Measurements from ENCODE around the gene CELA3A.
"Not testable (repeated sequence)": the region's sequence is repeated elsewhere in the genome, so short reads cannot be mapped to it uniquely, and the experiment has no call there.

The CELA3A gene

GRCh38 chr1:22007262-22007661 lies 5.8 kb downstream of the CELA3A start:
- not testable (repeated sequence) for FAIRE-seq; DNase-seq (ENCODE audit: insufficient read length, low spot score)

DNA sequence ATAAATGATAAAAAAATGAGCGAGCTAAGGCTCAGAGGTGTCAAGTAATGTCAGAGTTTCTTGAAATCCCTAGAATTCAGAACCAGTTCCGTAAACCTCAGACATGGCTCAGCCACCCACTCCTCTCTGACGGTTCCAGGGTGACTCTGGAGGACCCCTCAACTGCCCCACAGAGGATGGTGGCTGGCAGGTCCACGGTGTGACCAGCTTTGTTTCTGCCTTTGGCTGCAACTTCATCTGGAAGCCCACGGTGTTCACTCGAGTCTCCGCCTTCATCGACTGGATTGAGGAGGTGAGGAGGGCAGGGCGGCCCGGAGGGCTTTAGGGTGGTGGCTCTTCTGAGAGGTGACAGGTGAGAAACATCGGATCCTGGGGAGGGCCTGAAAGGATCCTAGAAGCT lies 8.1 kb downstream of the CELA3A start:
- not testable (repeated sequence) for DNase-seq (ENCODE audit: insufficient read length, low spot score); FAIRE-seq

DNA sequence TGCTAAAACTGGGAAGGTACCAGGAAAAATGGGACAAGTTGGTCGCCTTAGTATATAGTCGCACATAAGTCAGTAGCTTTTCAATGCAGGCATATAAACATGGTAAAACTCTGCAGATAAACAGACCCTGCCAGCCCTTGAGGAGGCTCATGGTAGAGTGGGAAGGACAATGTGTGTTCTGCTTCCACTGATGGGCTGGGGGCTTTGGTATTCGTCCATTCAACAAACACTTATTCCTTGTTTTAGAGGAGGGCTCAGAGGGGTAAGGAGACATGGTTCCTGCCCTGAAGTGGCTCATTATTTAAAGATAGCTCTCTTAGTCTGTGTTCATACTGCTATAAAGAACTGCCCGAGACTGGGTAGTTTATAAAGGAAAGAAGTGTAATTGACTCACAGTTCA lies 11.3 kb downstream of the CELA3A start:
- not testable (repeated sequence) for FAIRE-seq; DNase-seq (ENCODE audit: insufficient read length, low spot score)

- not testable (repeated sequence) for FAIRE-seq
These were observed 13.2 kb downstream of the CELA3A start for GRCh38 chr1:22014575-22015206.

DNA sequence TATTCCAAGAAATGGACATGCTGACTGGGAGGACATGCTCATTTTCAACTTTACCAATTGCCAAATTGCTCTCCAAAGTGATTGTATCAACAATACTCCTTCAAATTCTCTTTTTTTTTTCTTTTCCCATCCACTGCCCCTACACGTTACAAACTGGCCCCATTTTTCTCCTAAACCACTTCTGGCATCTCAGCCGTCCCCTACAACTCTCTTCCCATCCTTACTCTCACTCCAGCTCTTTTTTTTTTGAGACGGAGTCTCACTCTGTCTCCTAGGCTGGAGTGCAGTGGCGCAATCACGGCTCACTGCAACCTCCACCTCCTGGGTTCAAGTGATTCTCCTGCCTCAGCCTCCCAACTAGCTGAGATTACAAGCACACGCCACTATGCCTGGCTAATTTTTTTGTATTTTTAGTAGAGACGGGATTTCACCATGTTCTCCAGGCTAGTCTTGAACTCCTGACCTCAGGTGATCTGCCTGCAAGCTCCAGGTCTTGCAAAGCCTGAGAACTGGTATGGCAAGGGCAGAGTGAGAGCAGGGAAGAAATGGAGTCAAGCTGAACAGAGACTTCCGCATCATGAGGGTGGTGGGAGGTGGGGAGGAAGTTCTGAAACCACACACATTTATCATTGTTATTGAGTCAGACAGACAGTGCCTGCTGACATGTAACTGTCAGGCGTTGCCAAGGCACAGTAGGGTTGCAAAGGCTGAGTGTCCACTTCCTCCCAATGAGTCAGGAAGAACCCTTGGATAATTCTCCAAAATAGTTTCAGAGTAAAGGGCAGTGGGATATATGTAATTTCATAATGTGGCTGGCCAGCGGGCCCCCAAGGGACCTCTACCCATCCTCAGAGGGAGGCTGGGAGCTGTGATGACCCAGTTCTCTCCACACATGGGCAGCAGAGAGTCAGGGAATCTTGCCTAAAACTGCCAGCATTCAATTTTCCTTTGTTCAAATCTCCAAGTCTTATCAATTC lies 17.4 kb downstream of the CELA3A start:
- DNase-seq (ENCODE audit: insufficient read length, low spot score), result peak; percentile 48
- TF ChIP-seq POLR2A (IDR thresholded peaks at IDR 0.05; ENCODE audit: low read depth, low read length), result no peak
- peak; percentile 58 for FAIRE-seq

More at GRCh38 chr1:22014575-22015206, 13.2 kb downstream of the CELA3A start:
- not testable (repeated sequence) for DNase-seq (ENCODE audit: insufficient read length, low spot score)

- no peak for FAIRE-seq
- DNase-seq (ENCODE audit: insufficient read length, low spot score), result no peak
These were observed 19.6 kb downstream of the CELA3A start for GRCh38 chr1:22021061-22021460.

GRCh38 chr1:22024485-22025367 lies 23.3 kb downstream of the CELA3A start:
- no peak for FAIRE-seq
- peak; percentile 41 for DNase-seq (ENCODE audit: insufficient read length, low spot score)

More at GRCh38 chr1:22021061-22021460, 19.6 kb downstream of the CELA3A start:
- no peak for TF ChIP-seq POLR2A (IDR thresholded peaks at IDR 0.05; ENCODE audit: low read depth, low read length)

GRCh38 chr1:22025368-22026155 lies 24.1 kb downstream of the CELA3A start:
- DNase-seq (ENCODE audit: insufficient read length, low spot score) (peak; percentile 57), FAIRE-seq (no peak)
- TF ChIP-seq POLR2A (IDR thresholded peaks at IDR 0.05; ENCODE audit: low read depth, low read length), result no peak; the same call in 1 of the 2 replicates

More at GRCh38 chr1:22024485-22025367, 23.3 kb downstream of the CELA3A start:
- TF ChIP-seq POLR2A (IDR thresholded peaks at IDR 0.05; ENCODE audit: low read depth, low read length), result no peak

DNA sequence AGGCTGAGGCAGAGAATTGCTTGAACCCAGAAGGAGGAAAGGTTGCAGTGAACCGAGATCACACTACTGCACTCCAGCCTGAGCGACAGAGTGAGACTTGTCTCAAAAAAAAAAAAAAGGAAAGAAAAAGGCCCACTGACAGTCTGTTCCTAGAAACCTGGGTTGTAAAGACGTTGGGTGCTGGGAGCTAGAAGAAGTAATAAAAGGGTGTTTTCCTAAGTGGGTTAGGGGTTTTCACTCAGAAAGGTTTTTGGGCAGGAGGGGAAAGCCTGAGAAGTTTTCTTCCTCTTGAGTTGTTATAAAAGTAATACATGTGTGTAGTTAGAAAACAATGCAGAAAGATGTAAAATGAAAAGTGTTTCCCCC lies 25.4 kb downstream of the CELA3A start:
- no peak for TF ChIP-seq POLR2A (IDR thresholded peaks at IDR 0.05; ENCODE audit: low read depth, low read length)
- DNase-seq (ENCODE audit: insufficient read length, low spot score) (no peak), FAIRE-seq (no peak)

- TF ChIP-seq POLR2A (IDR thresholded peaks at IDR 0.05; ENCODE audit: low read depth, low read length), result no peak
- FAIRE-seq (no peak), DNase-seq (ENCODE audit: insufficient read length, low spot score) (no peak)
These were observed 28.6 kb downstream of the CELA3A start for GRCh38 chr1:22030057-22030456.

- TF ChIP-seq POLR2A (IDR thresholded peaks at IDR 0.05; ENCODE audit: low read depth, low read length), result no peak
- no peak for DNase-seq (ENCODE audit: insufficient read length, low spot score)
- FAIRE-seq, result no peak
These were observed 29.0 kb downstream of the CELA3A start for GRCh38 chr1:22030473-22030872.

- no peak for FAIRE-seq
- TF ChIP-seq POLR2A (IDR thresholded peaks at IDR 0.05; ENCODE audit: low read depth, low read length), result no peak
- DNase-seq (ENCODE audit: insufficient read length, low spot score), result no peak
These were observed 29.9 kb downstream of the CELA3A start for GRCh38 chr1:22031214-22031962.

- FAIRE-seq; DNase-seq (ENCODE audit: insufficient read length, low spot score): not testable (repeated sequence)
These were observed 33.4 kb downstream of the CELA3A start for GRCh38 chr1:22034834-22035233.

Data from H54 (cell line).